Amygdala (tissue), 56 donors: ENCODE results near the gene E2F1.

ENCODE experiments used
- DNase-seq, 56 donors: peaks; one replicate each; lab custom pipeline; 2025; lab: John Stamatoyannopoulos, UW

Gene E2F1

GRCh38 chr20:33687993-33688937 is 2.1 kb upstream of the E2F1 start:
- no peak for DNase-seq

GRCh38 chr20:33687370-33687915 is 1.3 kb upstream of the E2F1 start:
- no peak for DNase-seq

- no peak for DNase-seq
Observed at GRCh38 chr20:33686984-33687366, 790 bp upstream of the E2F1 start.

- DNase-seq = no peak
Observed at GRCh38 chr20:33685328-33686099, 671 bp downstream of the E2F1 start.

GRCh38 chr20:33684533-33685327 is 1.5 kb downstream of the E2F1 start:
- peak in 1 of 56 donors; percentile 41 for DNase-seq

- no peak for DNase-seq
Observed at GRCh38 chr20:33681728-33682353, 4.3 kb downstream of the E2F1 start.

- DNase-seq = no peak
Observed at GRCh38 chr20:33681288-33681687, 4.9 kb downstream of the E2F1 start.

GRCh38 chr20:33680686-33681085 is 5.5 kb downstream of the E2F1 start:
- DNase-seq = no peak

- no peak for DNase-seq
Observed at GRCh38 chr20:33679758-33680485, 6.3 kb downstream of the E2F1 start.

GRCh38 chr20:33677991-33678702 is 8.0 kb downstream of the E2F1 start:
- no peak for DNase-seq

- no peak for DNase-seq
Observed at GRCh38 chr20:33676652-33677645, 9.2 kb downstream of the E2F1 start.

- no peak for DNase-seq
Observed at GRCh38 chr20:33676121-33676520, 10.1 kb downstream of the E2F1 start.

GRCh38 chr20:33675136-33675959 is 10.8 kb downstream of the E2F1 start:
- DNase-seq = peak in 1 of 56 donors; percentile 58

- DNase-seq = peak in 52 of 56 donors; percentile 15 to 87 (median 64)
Observed at GRCh38 chr20:33674294-33675135, 11.7 kb downstream of the E2F1 start, which contains the start of gene NECAB3. TSS of gene NECAB3 (minus strand) at chr20:33674428. CDS start at chr20:33674352, 76 bp downstream.
